Stomach (tissue), 9 donors: ENCODE measurements around the gene STK36. TPM values are rescaled to one million over a fixed set of nuclear protein-coding genes. Genes with fewer than 3 reads are reported as not detected.

Source experiments
- DNase-seq, 2 donors: peaks; one replicate each; pipeline versions ENCODE4 v3.0.0 to v3.0.0-alpha.2; 2013 to 2019
- H3K27ac ChIP-seq, 5 donors: fragments of 200-600 bp in 4 of 5; sonication (generic) in 4 of 5; one replicate each; pipeline ENCODE4 v1.5.1; 2013 to 2019; ENCODE audit warnings: mild to moderate bottlenecking in 1 of 5, moderate library complexity in 1 of 5
- H3K27me3 ChIP-seq, 3 donors: fragments of 200-600 bp; sonication (generic); one replicate each; pipeline ENCODE4 v1.5.1; 2017 to 2019; ENCODE audit warnings: mixed run types in 1 of 3
- H3K36me3 ChIP-seq, 4 donors: fragments of 200-600 bp; sonication (generic); 1 replicate in 3 of 4; 2 replicates in 1 of 4; pipeline ENCODE4 v1.5.1; 2016 to 2019
- H3K4me1 ChIP-seq, 4 donors: fragments of 200-600 bp; sonication (generic); one replicate each; pipeline ENCODE4 v1.5.1; 2016 to 2019
- H3K4me3 ChIP-seq, 4 donors: fragments of 200-600 bp; sonication (generic) in 3 of 4; one replicate each; pipeline ENCODE4 v1.5.1; 2016 to 2019; ENCODE audit warnings: mild to moderate bottlenecking in 1 of 4
- H3K9me3 ChIP-seq, 4 donors: fragments of 200-600 bp; sonication (generic); one replicate each; pipeline ENCODE4 v1.5.1; 2016 to 2019
- EP300 ChIP-seq: sonication (generic); formaldehyde crosslinking; IDR thresholded peaks from one replicate; pipeline ENCODE4 v1.6.1; 2017; ENCODE audit warnings: antibody characterized with exemption
- POLR2A ChIP-seq, 4 donors: fragments of 450-650 bp; IDR thresholded peaks; one replicate each; pipeline ENCODE4 v1.6.1; 2016; ENCODE audit warnings: antibody characterized with exemption in 4 of 4, control low read depth in 2 of 4, mild to moderate bottlenecking in 1 of 4, moderate library complexity in 1 of 4
- POLR2AphosphoS5 ChIP-seq, 3 donors: sonication (generic); formaldehyde crosslinking; IDR thresholded peaks; one replicate each; pipeline ENCODE4 v1.6.1; 2016; ENCODE audit warnings: antibody characterized with exemption in 3 of 3
- WGBS, 5 donors: extraction: QIAGEN DNeasy Blood & Tissue Kit in 3 of 5; methylation state at CpG; one replicate each; pipeline versions ENCODE4 v1.1.5 to v1.1.7; 2013 to 2018; 5-methylcytosine and 5-hydroxymethylcytosine counted together
- intact Hi-C: fragments of 100-400 bp; cut with DNase I; formaldehyde crosslinking; loops from one replicate; pipeline ENCODE4 v1.15.1; 2023; ENCODE audit warnings: low total_unique reads
- polyA plus RNA-seq, 3 donors: library from polyadenylated mRNA; stranded (reverse); fragments of 200-250 nt; gene quantifications; one replicate each; pipeline ENCODE4 v1.2.3, GENCODE V29; 2013
- total RNA-seq, 5 donors: library from RNA; depleted of rRNA; stranded (reverse); fragments of >200 nt; gene quantifications; one replicate each; pipeline versions ENCODE4 v1.1.0 to v1.2.3, GENCODE V29; 2014 to 2016
- TF ChIP-seq, protein P1 (sequence below), 7 experiments: fragments of 450-650 bp in 4 of 7; fragments of 200-600 bp in 3 of 7; sonication (generic) in 3 of 7; IDR thresholded peaks; one replicate each; pipeline ENCODE4 v1.5.1; 2016 to 2019; ENCODE audit warnings: antibody characterized with exemption in 7 of 7, control low read depth in 2 of 7, mild to moderate bottlenecking in 1 of 7
- donor health status: healthy with polysubstance abuse.
- donor health status: Bipolar disorder and iron deficiency.
- donor health status: healthy.

STK36 gene
- total and polyA plus RNA-seq, 8 donors = 3.8 to 253 (median 27.6) TPM

- Histone ChIP-seq H3K9me3 (no peaks in the 10 kb centered on the region), H3K27me3 (no peaks in the 10 kb centered on the region), H3K4me3 (no peak overlapping the region), H3K36me3 (peaks cover 53 to 66% (median 63%) of the 10 kb centered on the region in 4 donors), H3K4me1 (peaks cover 15 to 30% (median 27%) of the 10 kb centered on the region in 4 donors), H3K27ac (no peak overlapping the region)
- DNase-seq = no peak
- TF ChIP-seq, protein P1, sequence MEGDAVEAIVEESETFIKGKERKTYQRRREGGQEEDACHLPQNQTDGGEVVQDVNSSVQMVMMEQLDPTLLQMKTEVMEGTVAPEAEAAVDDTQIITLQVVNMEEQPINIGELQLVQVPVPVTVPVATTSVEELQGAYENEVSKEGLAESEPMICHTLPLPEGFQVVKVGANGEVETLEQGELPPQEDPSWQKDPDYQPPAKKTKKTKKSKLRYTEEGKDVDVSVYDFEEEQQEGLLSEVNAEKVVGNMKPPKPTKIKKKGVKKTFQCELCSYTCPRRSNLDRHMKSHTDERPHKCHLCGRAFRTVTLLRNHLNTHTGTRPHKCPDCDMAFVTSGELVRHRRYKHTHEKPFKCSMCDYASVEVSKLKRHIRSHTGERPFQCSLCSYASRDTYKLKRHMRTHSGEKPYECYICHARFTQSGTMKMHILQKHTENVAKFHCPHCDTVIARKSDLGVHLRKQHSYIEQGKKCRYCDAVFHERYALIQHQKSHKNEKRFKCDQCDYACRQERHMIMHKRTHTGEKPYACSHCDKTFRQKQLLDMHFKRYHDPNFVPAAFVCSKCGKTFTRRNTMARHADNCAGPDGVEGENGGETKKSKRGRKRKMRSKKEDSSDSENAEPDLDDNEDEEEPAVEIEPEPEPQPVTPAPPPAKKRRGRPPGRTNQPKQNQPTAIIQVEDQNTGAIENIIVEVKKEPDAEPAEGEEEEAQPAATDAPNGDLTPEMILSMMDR (IDR thresholded peaks at IDR 0.05) = no peak
- TF ChIP-seq POLR2AphosphoS5 (IDR thresholded peaks at IDR 0.05) (no peak), POLR2A (IDR thresholded peaks at IDR 0.05) (no peak), EP300 (no peak)
- WGBS, 5 donors = 82 to 89% (median 86%) methylated on average over 7 of the region's 7 CpGs
- intact Hi-C loops = no loop called here
Observed at GRCh38 chr2:218662377-218662776, 9.5 kb upstream of the STK36 start.

DNA sequence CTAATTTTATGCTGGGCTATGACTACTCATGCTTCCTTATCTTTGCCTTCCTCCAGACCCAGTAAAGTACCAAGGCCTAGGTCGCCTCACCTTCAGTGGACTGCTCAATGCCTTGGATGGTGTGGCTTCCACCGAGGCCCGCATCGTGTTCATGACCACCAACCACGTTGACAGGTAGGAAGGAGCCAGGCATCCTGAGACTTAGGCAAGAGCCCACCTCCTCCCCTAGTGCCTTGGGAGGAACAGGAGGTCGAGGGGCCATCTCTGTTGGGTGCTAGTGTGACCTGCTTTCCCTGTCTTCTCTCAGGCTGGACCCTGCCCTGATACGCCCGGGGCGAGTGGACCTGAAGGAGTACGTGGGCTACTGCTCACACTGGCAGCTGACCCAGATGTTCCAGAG is 9.1 kb upstream of the STK36 start:
- intact Hi-C loops = no loop called here
- 83 to 93% (median 90%) methylated on average over 10 of the region's 10 CpGs for WGBS, 5 donors
- H3K9me3 ChIP-seq = no peaks in the 10 kb centered on the region
- no peak for DNase-seq
- no peak overlapping the region for H3K27ac ChIP-seq
- peaks cover 57 to 66% (median 65%) of the 10 kb centered on the region in 4 donors for H3K36me3 ChIP-seq
- H3K4me1 ChIP-seq = peaks cover 15 to 25% (median 23%) of the 10 kb centered on the region in 4 donors
- no peak overlapping the region for H3K4me3 ChIP-seq
- no peaks in the 10 kb centered on the region for H3K27me3 ChIP-seq
- TF ChIP-seq POLR2A (IDR thresholded peaks at IDR 0.05) (no peak), POLR2AphosphoS5 (IDR thresholded peaks at IDR 0.05) (no peak), EP300 (no peak)
- TF ChIP-seq, protein P1 (IDR thresholded peaks at IDR 0.05) = no peak

DNA sequence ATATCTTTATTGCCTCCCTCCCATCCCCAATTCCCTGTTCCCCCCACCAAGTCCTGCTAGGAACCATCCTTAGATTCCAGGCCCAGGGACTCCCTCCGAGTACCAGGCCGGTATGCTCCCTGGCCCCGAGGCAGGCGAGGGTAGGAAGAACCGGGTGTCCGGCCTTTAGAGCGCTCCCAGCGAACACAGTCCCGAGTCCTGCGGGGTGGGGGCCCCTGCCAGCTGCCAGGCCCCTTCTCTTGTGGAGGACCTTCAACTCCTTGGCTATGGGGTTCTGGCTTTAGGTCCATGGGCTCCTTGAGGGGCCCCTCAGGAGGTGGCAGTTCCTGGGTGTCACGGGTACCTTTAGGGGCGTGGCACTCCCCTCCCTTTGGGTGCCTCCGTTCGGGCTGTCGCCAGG is 8.0 kb upstream of the STK36 start:
- no peak overlapping the region for H3K4me3 ChIP-seq
- no peaks in the 10 kb centered on the region for H3K27me3 ChIP-seq
- intact Hi-C loops = no loop called here
- no peak for DNase-seq
- H3K4me1 ChIP-seq = peaks cover 6 to 14% (median 13%) of the 10 kb centered on the region in 4 donors
- WGBS, 5 donors = 85 to 93% (median 86%) methylated on average over 13 to 15 of the region's 15 CpGs
- H3K27ac ChIP-seq = no peak overlapping the region
- peaks cover 65 to 77% (median 75%) of the 10 kb centered on the region in 4 donors for H3K36me3 ChIP-seq
- TF ChIP-seq, protein P1 (IDR thresholded peaks at IDR 0.05) = no peak
- TF ChIP-seq POLR2AphosphoS5 (IDR thresholded peaks at IDR 0.05) (no peak), POLR2A (IDR thresholded peaks at IDR 0.05) (no peak), EP300 (no peak)
- H3K9me3 ChIP-seq = no peaks in the 10 kb centered on the region

GRCh38 chr2:218664653-218665052 is 7.2 kb upstream of the STK36 start:
- Histone ChIP-seq H3K9me3 (no peaks in the 10 kb centered on the region), H3K4me1 (peaks cover 6 to 14% (median 12%) of the 10 kb centered on the region in 4 donors), H3K27me3 (no peaks in the 10 kb centered on the region), H3K4me3 (no peak overlapping the region), H3K27ac (no peak overlapping the region), H3K36me3 (peaks cover 65 to 84% (median 76%) of the 10 kb centered on the region in 4 donors)
- WGBS, 5 donors = 93 to 98% (median 97%) methylated on average over 7 of the region's 7 CpGs
- no peak for DNase-seq
- intact Hi-C loops = no loop called here
- TF ChIP-seq POLR2A (IDR thresholded peaks at IDR 0.05) (no peak), POLR2AphosphoS5 (IDR thresholded peaks at IDR 0.05) (no peak), EP300 (no peak)
- TF ChIP-seq, protein P1 (IDR thresholded peaks at IDR 0.05) = no peak
